ENCODE measurements around the gene RNPS1.
A peak's percentile ranks its signal among the peaks of the same experiment; 100 is the strongest.

Gene RNPS1

GRCh38 chr16:2278272-2278608 is 10.3 kb upstream of the RNPS1 start:
- no peaks in the 10 kb centered on the region for H3F3A ChIP-seq (ENCODE audit: insufficient read depth, low read length)
- no peak overlapping the region for H3K4me3 ChIP-seq (ENCODE audit: low read length)
- H3K36me3 ChIP-seq (replicated peaks; ENCODE audit: insufficient read depth, low read length): no peaks in the 10 kb centered on the region
- H3K9me2 ChIP-seq (replicated peaks; ENCODE audit: insufficient read depth, low read length): no peaks in the 10 kb centered on the region
- DNase-seq: no peak
- H3K9me3 ChIP-seq (replicated peaks; ENCODE audit: insufficient read depth, low read length): no peaks in the 10 kb centered on the region
- H3K27ac ChIP-seq (ENCODE audit: low read length): no peak overlapping the region
- TF ChIP-seq EZH2phosphoT487 (IDR thresholded peaks at IDR 0.05; ENCODE audit: low read length): no peak
- TF ChIP-seq, protein P1, sequence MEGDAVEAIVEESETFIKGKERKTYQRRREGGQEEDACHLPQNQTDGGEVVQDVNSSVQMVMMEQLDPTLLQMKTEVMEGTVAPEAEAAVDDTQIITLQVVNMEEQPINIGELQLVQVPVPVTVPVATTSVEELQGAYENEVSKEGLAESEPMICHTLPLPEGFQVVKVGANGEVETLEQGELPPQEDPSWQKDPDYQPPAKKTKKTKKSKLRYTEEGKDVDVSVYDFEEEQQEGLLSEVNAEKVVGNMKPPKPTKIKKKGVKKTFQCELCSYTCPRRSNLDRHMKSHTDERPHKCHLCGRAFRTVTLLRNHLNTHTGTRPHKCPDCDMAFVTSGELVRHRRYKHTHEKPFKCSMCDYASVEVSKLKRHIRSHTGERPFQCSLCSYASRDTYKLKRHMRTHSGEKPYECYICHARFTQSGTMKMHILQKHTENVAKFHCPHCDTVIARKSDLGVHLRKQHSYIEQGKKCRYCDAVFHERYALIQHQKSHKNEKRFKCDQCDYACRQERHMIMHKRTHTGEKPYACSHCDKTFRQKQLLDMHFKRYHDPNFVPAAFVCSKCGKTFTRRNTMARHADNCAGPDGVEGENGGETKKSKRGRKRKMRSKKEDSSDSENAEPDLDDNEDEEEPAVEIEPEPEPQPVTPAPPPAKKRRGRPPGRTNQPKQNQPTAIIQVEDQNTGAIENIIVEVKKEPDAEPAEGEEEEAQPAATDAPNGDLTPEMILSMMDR (IDR thresholded peaks at IDR 0.05; ENCODE audit: low read length): peak; percentile 27; the same call in 1 of the 2 replicates
- no peaks in the 10 kb centered on the region for H3K79me2 ChIP-seq (ENCODE audit: low read length)
- H3K9ac ChIP-seq (ENCODE audit: low read length): no peak overlapping the region
- H3K27me3 ChIP-seq (replicated peaks; ENCODE audit: insufficient read depth, low read length): peaks cover 85% of the 10 kb centered on the region
- H3K4me2 ChIP-seq (ENCODE audit: low read depth, low read length): no peak overlapping the region
- H3K4me1 ChIP-seq (ENCODE audit: low read length): no peaks in the 10 kb centered on the region
- no peak overlapping the region for H2AFZ ChIP-seq (ENCODE audit: low read length)
- no peaks in the 10 kb centered on the region for H4K20me1 ChIP-seq (ENCODE audit: insufficient read depth, low read length)

- H3K27ac ChIP-seq (ENCODE audit: low read length): no peak overlapping the region
- H3K4me2 ChIP-seq (ENCODE audit: low read depth, low read length): no peak overlapping the region
- TF ChIP-seq, protein P1 (IDR thresholded peaks at IDR 0.05; ENCODE audit: low read length): no peak
- TF ChIP-seq EZH2phosphoT487 (IDR thresholded peaks at IDR 0.05; ENCODE audit: low read length) (no peak), EZH2 (optimal IDR thresholded peaks at IDR 0.05; ENCODE audit: low read depth, low read length) (no peak)
- H3K27me3 ChIP-seq (replicated peaks; ENCODE audit: insufficient read depth, low read length): peaks cover 80% of the 10 kb centered on the region
- no peak overlapping the region for H3K9ac ChIP-seq (ENCODE audit: low read length)
- H3K4me3 ChIP-seq (ENCODE audit: low read length): no peak overlapping the region
- H3K9me3 ChIP-seq (replicated peaks; ENCODE audit: insufficient read depth, low read length): no peaks in the 10 kb centered on the region
- H3K79me2 ChIP-seq (ENCODE audit: low read length): no peaks in the 10 kb centered on the region
- no peaks in the 10 kb centered on the region for H4K20me1 ChIP-seq (ENCODE audit: insufficient read depth, low read length)
- DNase-seq: no peak
- H2AFZ ChIP-seq (ENCODE audit: low read length): no peak overlapping the region
- H3K36me3 ChIP-seq (replicated peaks; ENCODE audit: insufficient read depth, low read length): no peaks in the 10 kb centered on the region
- no peaks in the 10 kb centered on the region for H3K4me1 ChIP-seq (ENCODE audit: low read length)
- H3F3A ChIP-seq (ENCODE audit: insufficient read depth, low read length): no peaks in the 10 kb centered on the region
- no peaks in the 10 kb centered on the region for H3K9me2 ChIP-seq (replicated peaks; ENCODE audit: insufficient read depth, low read length)
These were observed 9.7 kb upstream of the RNPS1 start for GRCh38 chr16:2277466-2278271.

DNA sequence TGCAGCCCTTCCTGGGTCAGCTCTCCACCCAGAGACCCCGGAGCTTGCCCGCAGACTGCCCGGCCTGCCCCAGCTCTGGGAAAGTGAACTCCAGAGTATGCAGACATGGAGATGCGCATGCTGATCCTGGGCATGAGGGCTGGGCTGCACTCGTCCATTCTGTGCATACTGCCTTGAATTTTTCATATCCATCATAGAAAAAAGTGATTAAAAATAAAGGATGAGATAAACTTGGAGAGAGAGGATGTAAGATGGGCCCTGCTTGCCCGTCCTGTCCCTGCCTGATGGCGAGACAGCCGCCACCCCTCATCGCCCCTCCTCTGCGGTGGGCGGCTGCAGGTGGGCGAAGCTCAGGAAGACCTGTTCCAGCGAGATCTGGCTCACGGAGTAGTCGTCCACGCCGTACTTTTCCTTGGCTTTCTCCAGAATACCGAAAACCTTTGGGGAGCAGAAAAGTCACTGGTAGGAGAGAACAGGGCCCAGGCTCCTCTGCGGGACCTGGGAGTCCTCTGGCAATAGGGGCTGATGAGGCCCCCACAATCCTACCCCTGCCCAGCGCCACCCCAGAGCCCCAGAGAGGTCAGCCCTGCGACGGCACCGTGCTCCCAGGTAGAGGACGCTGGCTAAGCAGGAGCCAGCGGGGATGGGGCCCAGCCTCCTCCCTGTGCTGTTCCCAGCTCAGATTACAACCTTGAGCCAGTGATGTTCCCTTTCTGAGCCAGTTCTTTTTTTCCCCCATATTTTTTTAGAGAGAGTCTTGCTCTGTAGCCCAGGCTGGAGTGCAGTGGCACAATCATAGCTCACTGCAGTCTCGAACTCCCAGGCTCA is 8.7 kb upstream of the RNPS1 start:
- TF ChIP-seq EZH2 (optimal IDR thresholded peaks at IDR 0.05; ENCODE audit: low read depth, low read length) (no peak), EZH2phosphoT487 (IDR thresholded peaks at IDR 0.05; ENCODE audit: low read length) (no peak)
- TF ChIP-seq, protein P1 (IDR thresholded peaks at IDR 0.05; ENCODE audit: low read length): no peak
- no peaks in the 10 kb centered on the region for H4K20me1 ChIP-seq (ENCODE audit: insufficient read depth, low read length)

More for the DNA sequence above, 8.7 kb upstream of the RNPS1 start:
- H3K4me1 ChIP-seq (ENCODE audit: low read length): no peaks in the 10 kb centered on the region
- H3K36me3 ChIP-seq (replicated peaks; ENCODE audit: insufficient read depth, low read length): no peaks in the 10 kb centered on the region
- H3K27ac ChIP-seq (ENCODE audit: low read length): no peak overlapping the region
- no peak overlapping the region for H3K4me3 ChIP-seq (ENCODE audit: low read length)
- H3K9me3 ChIP-seq (replicated peaks; ENCODE audit: insufficient read depth, low read length): no peaks in the 10 kb centered on the region
- H3K79me2 ChIP-seq (ENCODE audit: low read length): no peaks in the 10 kb centered on the region
- H3F3A ChIP-seq (ENCODE audit: insufficient read depth, low read length): no peaks in the 10 kb centered on the region
- peaks cover 70% of the 10 kb centered on the region for H3K27me3 ChIP-seq (replicated peaks; ENCODE audit: insufficient read depth, low read length)
- H2AFZ ChIP-seq (ENCODE audit: low read length): no peak overlapping the region
- H3K9me2 ChIP-seq (replicated peaks; ENCODE audit: insufficient read depth, low read length): no peaks in the 10 kb centered on the region
- no peak overlapping the region for H3K4me2 ChIP-seq (ENCODE audit: low read depth, low read length)
- no peak overlapping the region for H3K9ac ChIP-seq (ENCODE audit: low read length)
- no peak for DNase-seq

All from MM.1S (cell line).